Stimulated activated CD8-positive, alpha-beta memory T cell treated with anti-CD3 and anti-CD28 coated beads, Interleukin-7, amount 100 ng/mL, for 24 hours (primary cell): ENCODE data around the gene EIF3L.

Source experiments
- DNase-seq: peaks from one replicate; pipeline ENCODE4 v3.0.0-alpha.2; 2020; ENCODE audit warnings: low read depth

Gene EIF3L

DNA sequence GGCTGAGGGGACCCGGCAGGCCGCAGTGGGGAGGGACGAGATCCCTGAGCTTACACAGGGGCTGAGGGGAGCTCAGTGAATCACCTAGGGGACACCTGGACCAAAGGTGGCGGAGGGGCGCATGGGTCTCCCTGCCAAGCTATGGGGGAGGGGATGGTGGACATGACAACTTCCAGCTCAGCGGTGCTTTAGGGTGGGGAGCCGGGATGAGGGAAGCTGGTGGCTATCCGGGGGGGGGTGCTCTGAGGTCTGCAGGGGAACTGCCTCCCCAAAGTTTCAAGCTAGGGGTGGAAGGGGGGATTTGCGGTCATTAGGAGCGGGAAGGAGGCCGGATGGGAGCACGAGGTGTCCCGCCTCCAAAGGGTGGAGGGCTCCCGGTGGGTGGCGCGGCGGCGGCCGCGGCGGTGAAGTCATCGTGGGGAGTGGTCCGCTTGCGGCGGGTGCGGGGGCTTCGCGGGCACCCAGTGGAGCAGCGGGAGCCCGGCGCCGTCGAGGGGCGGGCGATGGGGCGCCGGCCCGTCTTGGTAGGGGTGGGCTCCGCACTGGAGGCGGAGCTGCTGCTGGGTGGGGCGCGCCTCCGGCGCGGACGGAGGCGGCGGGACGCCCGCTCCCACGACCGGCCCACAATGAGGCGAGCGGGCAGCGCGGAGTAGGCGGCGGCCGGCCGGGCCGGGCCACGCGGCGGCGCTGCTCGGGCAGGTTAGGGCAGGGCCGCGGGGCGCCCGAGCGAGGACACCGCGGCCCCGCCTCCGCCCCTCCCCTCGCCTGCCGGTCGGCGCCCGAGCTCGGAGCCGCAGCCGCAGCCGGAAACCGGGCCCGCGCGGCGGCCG lies 56.5 kb downstream of the EIF3L start, which contains the start of gene MICALL1:
MICALL1 (plus strand) TSS at position 764 of the 830 bp plus-strand sequence. CDS start 126 bp downstream, outside the sequence.
- no peak for DNase-seq

GRCh38 chr22:37906364-37907008 lies 57.3 kb downstream of the EIF3L start:
- DNase-seq: no peak

DNA sequence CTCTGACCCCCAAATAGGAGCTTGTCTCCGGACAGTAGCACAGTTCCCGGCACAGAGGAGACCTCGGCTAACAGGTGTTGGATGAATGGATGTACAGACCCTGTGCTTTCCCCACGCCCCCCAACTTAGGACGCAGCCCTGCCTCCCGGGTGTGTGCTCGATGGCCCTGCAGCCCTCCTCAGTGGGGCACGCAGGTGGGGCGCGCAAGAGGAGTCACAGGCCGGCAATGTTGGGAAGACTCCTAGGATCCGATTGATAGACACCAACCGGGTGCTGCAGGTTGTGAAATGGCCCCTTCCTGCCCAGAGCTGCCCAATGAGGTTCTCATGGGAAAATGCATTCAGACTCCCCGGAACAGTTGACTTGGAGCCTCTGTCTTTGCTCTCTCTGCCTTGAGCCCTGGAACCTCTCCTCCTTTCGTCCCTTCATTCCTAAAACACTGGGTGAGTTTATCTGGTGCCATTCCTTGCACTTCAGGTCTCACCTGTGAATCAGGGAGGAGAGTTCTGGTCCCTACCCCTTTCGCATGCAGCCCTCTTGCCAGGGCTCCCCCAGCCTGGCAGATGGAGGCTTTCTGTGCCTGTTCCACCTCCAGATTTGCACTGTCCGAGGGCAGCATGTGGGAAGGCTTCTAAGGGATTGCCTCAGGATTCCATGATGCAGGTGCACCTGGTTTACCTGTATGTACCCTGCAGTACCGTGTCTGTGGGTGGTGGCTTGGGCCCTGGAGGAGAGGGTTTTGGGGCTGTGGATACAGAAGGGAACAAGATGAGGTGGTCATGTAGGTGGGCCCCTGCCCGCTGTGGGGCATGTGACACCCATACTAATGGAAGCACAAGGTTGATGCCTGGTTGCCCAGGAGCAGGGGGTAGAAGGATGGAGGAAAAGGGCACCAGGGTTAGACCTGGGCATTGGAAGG lies 58.1 kb downstream of the EIF3L start:
- DNase-seq: no peak

DNA sequence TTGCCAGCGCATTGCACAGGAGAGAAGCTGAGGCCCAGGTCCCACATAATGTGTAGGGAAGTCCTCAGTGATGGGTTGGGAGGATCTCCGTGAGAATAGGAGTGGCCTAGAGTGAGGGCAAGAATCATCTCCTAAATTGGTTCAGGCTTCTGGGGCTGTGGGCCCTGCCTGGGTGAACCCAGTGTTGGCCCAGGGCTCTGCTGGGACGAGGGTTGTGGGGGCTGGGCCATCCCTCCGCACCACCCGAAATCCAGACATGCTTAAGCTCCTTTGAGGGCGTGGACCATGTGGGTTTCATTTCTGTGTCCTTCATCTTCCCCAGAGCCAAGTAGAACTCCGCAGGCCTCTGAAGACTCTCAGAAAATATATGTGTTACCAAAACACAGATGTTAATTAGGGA lies 60.5 kb downstream of the EIF3L start:
- DNase-seq: no peak

GRCh38 chr22:37910890-37911672 lies 61.9 kb downstream of the EIF3L start:
- no peak for DNase-seq

DNA sequence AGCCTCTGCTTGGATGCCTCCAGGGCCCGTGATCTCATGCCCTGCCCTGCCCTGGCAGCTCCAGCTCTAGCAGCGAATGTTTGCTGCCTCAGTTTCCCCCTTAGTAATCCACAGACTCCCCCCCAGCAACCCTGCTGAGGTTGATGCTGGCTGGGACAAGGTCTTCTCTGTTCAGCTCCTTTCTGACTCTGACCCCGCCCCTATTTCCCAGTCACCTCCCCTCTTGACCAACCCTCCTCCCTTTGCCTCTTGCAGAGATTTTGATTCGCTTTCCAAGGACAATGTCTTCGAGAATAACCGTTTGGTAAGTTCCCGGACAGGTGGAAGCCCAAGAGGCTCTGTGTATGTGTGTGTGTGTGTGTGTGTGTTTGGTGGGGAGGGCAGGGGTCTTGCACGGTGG lies 62.5 kb downstream of the EIF3L start:
- no peak for DNase-seq

DNA sequence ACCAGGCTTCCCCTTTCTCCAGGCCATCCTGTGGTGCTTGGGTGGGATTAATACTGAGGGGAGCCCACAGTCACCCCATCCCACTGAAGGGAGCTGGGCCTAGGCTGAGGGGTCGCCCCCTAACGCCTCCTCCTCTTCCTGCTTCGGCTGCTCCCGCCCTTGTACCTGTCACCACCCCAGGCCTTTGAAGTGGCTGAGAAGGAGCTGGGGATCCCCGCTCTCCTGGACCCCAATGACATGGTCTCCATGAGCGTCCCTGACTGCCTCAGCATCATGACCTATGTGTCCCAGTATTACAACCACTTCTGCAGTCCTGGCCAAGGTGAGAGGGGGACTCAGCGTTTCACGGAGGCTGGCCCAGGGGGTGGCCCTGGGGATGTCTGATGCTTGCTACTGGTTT lies 63.0 kb downstream of the EIF3L start:
- DNase-seq: no peak

- no peak for DNase-seq
Measured at GRCh38 chr22:37913233-37913721, 64.1 kb downstream of the EIF3L start.

GRCh38 chr22:37916311-37916710 lies 67.1 kb downstream of the EIF3L start:
- no peak for DNase-seq

GRCh38 chr22:37917874-37918548 lies 68.8 kb downstream of the EIF3L start:
- DNase-seq: no peak

GRCh38 chr22:37918580-37919270 lies 69.5 kb downstream of the EIF3L start:
- DNase-seq: no peak

DNA sequence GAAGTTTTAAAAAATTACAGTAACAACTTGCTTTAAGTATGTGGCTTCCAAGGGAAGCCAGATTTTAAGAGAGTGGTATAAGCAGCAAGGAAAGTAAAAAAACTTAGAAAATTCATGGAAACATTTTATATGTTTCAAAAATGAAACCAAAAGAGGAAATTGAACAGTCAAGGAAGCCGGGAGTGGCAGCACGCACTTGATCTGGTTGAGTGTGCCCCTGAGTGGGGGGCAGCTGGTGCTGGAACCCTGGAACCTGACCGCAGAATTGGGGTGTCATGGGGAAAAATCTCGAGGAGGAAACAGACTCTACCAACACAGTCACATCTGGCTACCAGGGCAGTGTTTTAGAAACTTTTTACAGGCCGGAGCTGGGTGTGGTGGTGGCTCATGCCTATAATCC lies 70.9 kb downstream of the EIF3L start:
- DNase-seq: no peak

DNA sequence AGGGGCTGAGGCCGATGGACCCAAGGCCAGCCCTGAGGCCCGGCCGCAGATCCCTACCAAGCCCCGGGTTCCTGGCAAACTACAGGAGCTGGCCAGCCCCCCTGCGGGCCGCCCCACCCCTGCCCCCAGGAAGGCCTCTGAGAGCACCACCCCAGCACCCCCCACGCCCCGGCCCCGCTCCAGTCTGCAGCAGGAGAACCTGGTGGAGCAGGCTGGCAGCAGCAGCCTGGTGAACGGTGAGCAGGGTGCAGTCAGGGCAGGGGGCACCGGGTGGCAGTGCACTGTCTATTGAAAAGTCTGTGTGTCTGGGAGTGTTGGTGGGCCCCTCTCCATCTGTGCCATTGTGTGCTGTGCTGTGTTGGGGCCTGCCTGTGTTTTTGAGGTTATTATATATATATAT lies 73.0 kb downstream of the EIF3L start:
- no peak for DNase-seq

DNA sequence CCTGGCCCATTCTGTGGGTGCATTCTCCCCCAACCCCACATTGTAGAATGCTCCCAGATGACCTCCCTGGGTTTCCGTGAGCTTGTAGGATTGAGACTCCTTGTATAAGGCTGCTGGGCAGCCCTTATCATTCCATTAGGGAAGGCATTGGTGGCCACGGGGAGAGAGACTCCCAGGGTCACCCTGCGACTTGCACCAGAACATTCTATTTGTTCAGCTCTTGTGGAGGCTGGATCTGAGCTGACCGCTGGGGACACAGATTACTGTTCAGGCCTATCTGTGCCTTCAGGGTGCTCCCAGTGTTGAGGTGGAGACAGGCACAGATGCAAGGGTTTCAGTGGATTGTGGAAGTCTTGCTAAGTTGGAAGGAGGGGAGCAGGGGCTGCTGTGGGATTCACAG lies 74.7 kb downstream of the EIF3L start:
- DNase-seq: no peak

GRCh38 chr22:37924386-37925065 lies 75.3 kb downstream of the EIF3L start:
- DNase-seq: no peak

GRCh38 chr22:37925330-37925729 lies 76.1 kb downstream of the EIF3L start:
- no peak for DNase-seq

GRCh38 chr22:37925767-37926166 lies 76.5 kb downstream of the EIF3L start:
- no peak for DNase-seq

DNA sequence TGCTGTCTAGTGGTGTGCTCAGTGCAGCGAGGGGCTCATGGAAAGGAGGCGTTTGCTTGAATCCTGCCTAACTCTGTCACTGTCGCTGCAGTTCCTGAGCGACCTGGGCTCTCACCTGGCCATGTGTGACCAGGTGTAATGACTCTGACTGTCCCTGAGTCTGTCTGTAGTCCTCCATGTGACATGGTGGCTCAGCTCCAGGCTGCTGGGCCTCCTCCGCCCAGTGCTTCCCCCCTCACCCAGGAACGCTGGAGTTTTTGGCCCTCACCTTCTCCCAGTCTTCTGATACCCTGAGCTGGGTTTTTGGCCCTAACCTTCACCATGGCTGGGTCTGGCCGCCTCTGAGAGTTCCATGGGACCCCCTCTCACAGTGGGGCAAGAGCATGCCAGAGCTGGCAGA lies 77.1 kb downstream of the EIF3L start:
- DNase-seq: no peak

- DNase-seq: no peak
Measured at GRCh38 chr22:37926771-37927636, 77.8 kb downstream of the EIF3L start.
